Endothelial cell (in vitro differentiated cells): Measurements from ENCODE around the gene TOMT. TPM values are rescaled to one million over a fixed set of nuclear protein-coding genes. Genes with fewer than 3 reads are reported as not detected.

Experiments used
- DNase-seq: peaks from one replicate; pipeline ENCODE4 v3.0.0; 2021; ENCODE audit warnings: low spot score
- H3K27ac Mint-ChIP-seq: one replicate; pipeline ENCODE4 v1.8.0; 2021; ENCODE audit warnings: mixed read lengths, inconsistent platforms; ENCODE audit not compliant: unreplicated experiment
- H3K27me3 Mint-ChIP-seq: one replicate; pipeline ENCODE4 v1.8.0; 2021; ENCODE audit warnings: mild to moderate bottlenecking, moderate library complexity, mixed read lengths, inconsistent platforms; ENCODE audit not compliant: unreplicated experiment
- H3K36me3 Mint-ChIP-seq: one replicate; pipeline ENCODE4 v1.8.0; 2021; ENCODE audit warnings: mild to moderate bottlenecking, low read depth, mixed read lengths, inconsistent platforms; ENCODE audit not compliant: unreplicated experiment
- H3K4me1 Mint-ChIP-seq: one replicate; pipeline ENCODE4 v1.8.0; 2021; ENCODE audit warnings: mild to moderate bottlenecking, mixed read lengths, inconsistent platforms; ENCODE audit not compliant: unreplicated experiment
- H3K4me3 Mint-ChIP-seq: one replicate; pipeline ENCODE4 v1.8.0; 2021; ENCODE audit warnings: mild to moderate bottlenecking, mixed read lengths, inconsistent platforms; ENCODE audit not compliant: unreplicated experiment
- H3K9me3 Mint-ChIP-seq: one replicate; pipeline ENCODE4 v1.8.0; 2021; ENCODE audit warnings: mixed read lengths, inconsistent platforms; ENCODE audit not compliant: unreplicated experiment
- total RNA-seq: library from RNA; stranded (reverse); fragmentation: NEBNext Ultra II Directional; extraction: Animal tissue kit (Norgen Biotek cat#: 25700); gene quantifications from one replicate; pipeline ENCODE4 v1.2.1, GENCODE V29; 2021; ENCODE audit not compliant: unreplicated experiment
- TF ChIP-seq, protein P1 (sequence below): fragments of 200-600 bp; sonication (generic); IDR thresholded peaks from one replicate; pipeline ENCODE4 v1.5.0; 2021; ENCODE audit warnings: antibody characterized with exemption; ENCODE audit not compliant: unreplicated experiment

The TOMT gene
- total RNA-seq, 1 donor from 2014 or later = not detected

DNA sequence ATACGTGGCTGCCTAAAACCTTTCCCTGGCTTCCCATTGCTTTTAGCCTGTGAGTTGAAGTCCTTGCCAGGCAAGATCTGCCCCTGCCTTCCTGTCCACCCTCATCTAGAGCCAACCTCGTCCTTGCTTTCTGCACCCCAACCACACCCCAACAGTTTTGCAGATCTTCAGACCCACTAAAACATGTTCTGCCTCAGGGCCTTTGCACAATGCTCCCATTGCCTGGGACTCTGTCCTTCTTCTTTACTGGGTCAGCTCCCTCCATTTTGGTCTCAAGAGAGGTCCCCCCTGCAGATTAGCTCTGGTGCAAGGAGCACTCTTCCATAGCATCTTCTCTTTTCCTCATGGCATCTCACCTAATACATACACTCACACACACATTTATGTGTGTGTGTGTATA is 15.2 kb downstream of the TOMT start:
- H3K27me3 Mint-ChIP-seq = peaks cover 2% of the 10 kb centered on the region
- peaks cover 7% of the 10 kb centered on the region for H3K9me3 Mint-ChIP-seq
- DNase-seq = no peak
- peaks cover 7% of the 10 kb centered on the region for H3K36me3 Mint-ChIP-seq
- no peak overlapping the region for H3K27ac Mint-ChIP-seq
- no peak overlapping the region for H3K4me3 Mint-ChIP-seq
- TF ChIP-seq, protein P1, sequence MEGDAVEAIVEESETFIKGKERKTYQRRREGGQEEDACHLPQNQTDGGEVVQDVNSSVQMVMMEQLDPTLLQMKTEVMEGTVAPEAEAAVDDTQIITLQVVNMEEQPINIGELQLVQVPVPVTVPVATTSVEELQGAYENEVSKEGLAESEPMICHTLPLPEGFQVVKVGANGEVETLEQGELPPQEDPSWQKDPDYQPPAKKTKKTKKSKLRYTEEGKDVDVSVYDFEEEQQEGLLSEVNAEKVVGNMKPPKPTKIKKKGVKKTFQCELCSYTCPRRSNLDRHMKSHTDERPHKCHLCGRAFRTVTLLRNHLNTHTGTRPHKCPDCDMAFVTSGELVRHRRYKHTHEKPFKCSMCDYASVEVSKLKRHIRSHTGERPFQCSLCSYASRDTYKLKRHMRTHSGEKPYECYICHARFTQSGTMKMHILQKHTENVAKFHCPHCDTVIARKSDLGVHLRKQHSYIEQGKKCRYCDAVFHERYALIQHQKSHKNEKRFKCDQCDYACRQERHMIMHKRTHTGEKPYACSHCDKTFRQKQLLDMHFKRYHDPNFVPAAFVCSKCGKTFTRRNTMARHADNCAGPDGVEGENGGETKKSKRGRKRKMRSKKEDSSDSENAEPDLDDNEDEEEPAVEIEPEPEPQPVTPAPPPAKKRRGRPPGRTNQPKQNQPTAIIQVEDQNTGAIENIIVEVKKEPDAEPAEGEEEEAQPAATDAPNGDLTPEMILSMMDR = no peak
- no peaks in the 10 kb centered on the region for H3K4me1 Mint-ChIP-seq

DNA sequence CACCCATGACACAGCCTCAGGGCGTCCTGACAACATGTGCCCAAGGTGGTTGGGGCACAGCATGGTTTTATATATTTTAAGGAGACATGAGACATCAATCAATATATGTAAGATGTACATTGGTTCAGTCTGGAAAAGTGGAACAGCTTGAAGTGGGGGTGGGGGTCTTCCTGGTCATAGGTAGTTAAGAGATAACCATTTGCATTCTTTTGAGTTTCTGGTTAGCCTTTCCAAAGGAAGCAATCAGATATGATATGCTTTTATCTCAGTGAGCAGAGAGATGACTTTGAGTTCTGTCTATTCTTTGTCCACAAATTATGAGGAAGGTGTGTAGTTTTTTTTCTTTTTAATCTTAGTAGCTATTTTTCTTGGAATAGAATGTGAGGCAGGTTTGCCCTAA is 16.9 kb downstream of the TOMT start:
- no peaks in the 10 kb centered on the region for H3K4me1 Mint-ChIP-seq
- DNase-seq = no peak
- H3K27ac Mint-ChIP-seq = no peak overlapping the region
- H3K9me3 Mint-ChIP-seq = peaks cover 7% of the 10 kb centered on the region
- H3K27me3 Mint-ChIP-seq = peaks cover 2% of the 10 kb centered on the region
- H3K36me3 Mint-ChIP-seq = peaks cover 7% of the 10 kb centered on the region
- H3K4me3 Mint-ChIP-seq = no peak overlapping the region
- TF ChIP-seq, protein P1 = no peak

DNA sequence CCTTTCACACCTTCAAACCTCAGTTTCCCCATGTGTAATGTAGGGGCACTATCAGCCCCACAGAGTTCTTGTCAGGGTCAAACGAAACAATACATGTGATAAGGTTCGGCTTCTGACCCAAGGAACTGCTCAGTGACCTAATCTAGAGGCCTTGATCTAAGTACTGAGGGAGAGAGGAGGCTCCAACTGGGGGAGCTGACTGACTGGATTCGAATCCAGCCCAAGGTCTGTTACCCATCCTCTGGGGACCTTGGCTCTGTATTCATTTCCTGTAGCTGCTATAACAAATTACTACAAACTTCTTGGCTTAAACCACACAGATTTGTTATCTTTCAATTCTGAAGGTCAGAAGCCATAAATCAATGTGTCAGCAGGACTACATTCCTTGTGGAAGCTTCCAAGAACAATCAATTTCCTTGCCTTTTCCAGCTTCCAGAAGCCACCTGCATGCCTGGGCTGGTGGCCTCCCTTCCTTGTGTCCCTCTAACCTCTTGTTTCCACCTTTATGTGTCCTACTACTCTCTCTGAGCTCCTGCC is 17.5 kb downstream of the TOMT start:
- Mint-ChIP-seq H3K36me3 (peaks cover 7% of the 10 kb centered on the region), H3K4me1 (no peaks in the 10 kb centered on the region), H3K27me3 (peaks cover 2% of the 10 kb centered on the region), H3K4me3 (no peak overlapping the region), H3K9me3 (peaks cover 7% of the 10 kb centered on the region), H3K27ac (no peak overlapping the region)
- no peak for DNase-seq
- TF ChIP-seq, protein P1 = no peak

DNA sequence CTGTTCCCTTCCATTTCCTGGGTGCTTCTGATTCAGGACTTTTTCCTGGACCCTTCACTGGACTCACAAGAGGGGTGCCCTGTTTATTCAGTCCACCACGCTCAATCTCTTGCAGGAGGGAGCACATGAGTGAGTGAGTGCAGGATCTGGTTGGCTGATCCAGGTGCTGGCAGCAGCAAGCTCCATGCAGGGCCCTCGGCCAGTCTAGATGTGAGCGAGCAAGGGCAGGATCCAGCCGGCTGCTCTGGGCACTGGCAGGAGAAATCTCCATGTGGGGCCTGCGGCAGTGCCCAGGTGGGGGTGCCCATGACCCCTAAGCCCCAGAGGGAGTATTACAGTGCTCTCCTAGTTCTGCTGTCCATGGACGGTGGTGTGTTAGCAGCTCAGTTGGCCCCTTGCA is 18.3 kb downstream of the TOMT start:
- Mint-ChIP-seq H3K27ac (no peak overlapping the region), H3K27me3 (peaks cover 3% of the 10 kb centered on the region), H3K9me3 (peaks cover 15% of the 10 kb centered on the region), H3K4me3 (no peak overlapping the region), H3K4me1 (no peaks in the 10 kb centered on the region), H3K36me3 (peaks cover 8% of the 10 kb centered on the region)
- no peak for DNase-seq
- TF ChIP-seq, protein P1 = no peak

DNA sequence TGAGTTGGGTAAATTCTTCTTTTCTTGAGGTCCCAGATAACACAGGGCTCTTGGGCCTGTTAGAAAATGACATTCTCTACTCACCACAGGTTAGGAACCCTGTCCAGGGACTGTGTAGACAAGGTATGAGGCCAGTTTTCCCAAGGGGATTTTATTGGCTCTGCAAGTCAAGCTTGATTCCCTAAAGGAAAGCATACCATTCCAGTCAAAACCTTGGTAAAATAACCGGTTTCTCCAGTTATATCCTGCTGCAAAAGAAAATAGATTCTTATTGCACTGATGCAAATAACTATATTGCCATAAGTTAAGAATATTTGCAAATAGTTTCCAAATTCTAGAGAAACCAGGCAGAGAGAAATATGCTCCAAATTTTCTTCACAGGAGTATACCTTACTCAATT is 20.2 kb downstream of the TOMT start:
- Mint-ChIP-seq H3K36me3 (peaks cover 12% of the 10 kb centered on the region), H3K27me3 (peaks cover 7% of the 10 kb centered on the region)
- TF ChIP-seq, protein P1 = no peak

More for the DNA sequence above, 20.2 kb downstream of the TOMT start:
- Mint-ChIP-seq H3K27ac (no peak overlapping the region), H3K4me3 (no peak overlapping the region), H3K4me1 (no peaks in the 10 kb centered on the region), H3K9me3 (peaks cover 19% of the 10 kb centered on the region)
- no peak for DNase-seq
